GM21381 (cell line): ENCODE measurements around the gene PARD3.
"Not testable (repeated sequence)": the region's sequence is repeated elsewhere in the genome, so short reads cannot be mapped to it uniquely, and the experiment has no call there.

Experiments used
- ATAC-seq: cut with Tn5 transposase; IDR thresholded peaks from one replicate; pipeline ENCODE4 v1.9.1; 2021; ENCODE audit warnings: mild to moderate bottlenecking, moderate library complexity; ENCODE audit not compliant: unreplicated experiment

Gene PARD3

GRCh38 chr10:34437906-34438305 lies 377.2 kb downstream of the PARD3 start:
- ATAC-seq, result no peak

GRCh38 chr10:34434119-34434594 lies 380.9 kb downstream of the PARD3 start:
- no peak for ATAC-seq

GRCh38 chr10:34433241-34434076 lies 381.6 kb downstream of the PARD3 start:
- no peak for ATAC-seq

- ATAC-seq, result no peak
Measured at GRCh38 chr10:34432589-34432988, 382.5 kb downstream of the PARD3 start.

GRCh38 chr10:34430685-34431084 lies 384.4 kb downstream of the PARD3 start:
- no peak for ATAC-seq

GRCh38 chr10:34428501-34428900 lies 386.6 kb downstream of the PARD3 start:
- ATAC-seq, result no peak

GRCh38 chr10:34427911-34428216 lies 387.2 kb downstream of the PARD3 start:
- ATAC-seq, result no peak

GRCh38 chr10:34427158-34427910 lies 387.8 kb downstream of the PARD3 start:
- not testable (repeated sequence) for ATAC-seq

GRCh38 chr10:34426538-34427157 lies 388.4 kb downstream of the PARD3 start:
- ATAC-seq, result not testable (repeated sequence)

GRCh38 chr10:34426041-34426440 lies 389.1 kb downstream of the PARD3 start:
- ATAC-seq, result no peak

- no peak for ATAC-seq
Measured at GRCh38 chr10:34423673-34424625, 391.1 kb downstream of the PARD3 start.

- ATAC-seq, result no peak
Measured at GRCh38 chr10:34420795-34421194, 394.3 kb downstream of the PARD3 start.

GRCh38 chr10:34420273-34420672 lies 394.8 kb downstream of the PARD3 start:
- ATAC-seq, result no peak

- no peak for ATAC-seq
Measured at GRCh38 chr10:34415039-34415438, 400.1 kb downstream of the PARD3 start.

- ATAC-seq, result no peak
Measured at GRCh38 chr10:34413756-34414587, 401.1 kb downstream of the PARD3 start.

- no peak for ATAC-seq
Measured at GRCh38 chr10:34413214-34413613, 401.9 kb downstream of the PARD3 start.

GRCh38 chr10:34408956-34409355 lies 406.1 kb downstream of the PARD3 start:
- no peak for ATAC-seq

- no peak for ATAC-seq
Measured at GRCh38 chr10:34408381-34408780, 406.7 kb downstream of the PARD3 start.

- ATAC-seq, result no peak
Measured at GRCh38 chr10:34407324-34407805, 407.7 kb downstream of the PARD3 start.
